ENCODE measurements around the gene LAMC3. TPM values are rescaled to one million over a fixed set of nuclear protein-coding genes. Genes with fewer than 3 reads are reported as not detected.
A peak's percentile ranks its signal among the peaks of the same experiment; 100 is the strongest.

The LAMC3 gene
- total RNA-seq, 3 donors from 2014 or later = 0.58 to 0.73 (median 0.69) TPM

DNA sequence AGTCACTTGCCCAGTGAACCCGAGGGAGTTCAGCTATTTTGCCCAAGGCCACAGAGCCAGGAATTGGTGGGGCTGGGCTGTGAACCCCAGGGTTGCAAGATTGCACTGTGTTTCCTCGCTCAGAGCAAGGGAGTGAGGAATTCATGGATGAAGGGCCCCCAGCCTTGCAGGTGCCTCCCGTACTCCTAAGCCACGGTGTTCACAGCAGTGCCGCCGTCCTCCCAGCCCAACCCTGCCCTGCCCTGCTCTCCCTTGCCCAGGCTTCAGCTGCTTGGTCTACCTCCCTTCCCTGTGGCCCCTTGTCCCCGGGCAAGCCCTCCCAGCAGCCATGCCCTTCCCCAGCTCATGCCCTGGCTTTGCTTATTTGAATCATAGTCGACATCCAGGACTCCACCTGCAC lies 6.1 kb downstream of the LAMC3 start:
- intact Hi-C loops (cut with DNase I, micrococcal nuclease) = no loop called here
- H3K9me3 ChIP-seq = no peaks in the 10 kb centered on the region
- ATAC-seq (no peak), DNase-seq (no peak)
- no peaks in the 10 kb centered on the region for H3K4me1 ChIP-seq (ENCODE audit: low read depth)
- no peak overlapping the region for H3K4me3 ChIP-seq
- H3K36me3 ChIP-seq (ENCODE audit: low read depth) = no peaks in the 10 kb centered on the region
- TF ChIP-seq, protein P1, sequence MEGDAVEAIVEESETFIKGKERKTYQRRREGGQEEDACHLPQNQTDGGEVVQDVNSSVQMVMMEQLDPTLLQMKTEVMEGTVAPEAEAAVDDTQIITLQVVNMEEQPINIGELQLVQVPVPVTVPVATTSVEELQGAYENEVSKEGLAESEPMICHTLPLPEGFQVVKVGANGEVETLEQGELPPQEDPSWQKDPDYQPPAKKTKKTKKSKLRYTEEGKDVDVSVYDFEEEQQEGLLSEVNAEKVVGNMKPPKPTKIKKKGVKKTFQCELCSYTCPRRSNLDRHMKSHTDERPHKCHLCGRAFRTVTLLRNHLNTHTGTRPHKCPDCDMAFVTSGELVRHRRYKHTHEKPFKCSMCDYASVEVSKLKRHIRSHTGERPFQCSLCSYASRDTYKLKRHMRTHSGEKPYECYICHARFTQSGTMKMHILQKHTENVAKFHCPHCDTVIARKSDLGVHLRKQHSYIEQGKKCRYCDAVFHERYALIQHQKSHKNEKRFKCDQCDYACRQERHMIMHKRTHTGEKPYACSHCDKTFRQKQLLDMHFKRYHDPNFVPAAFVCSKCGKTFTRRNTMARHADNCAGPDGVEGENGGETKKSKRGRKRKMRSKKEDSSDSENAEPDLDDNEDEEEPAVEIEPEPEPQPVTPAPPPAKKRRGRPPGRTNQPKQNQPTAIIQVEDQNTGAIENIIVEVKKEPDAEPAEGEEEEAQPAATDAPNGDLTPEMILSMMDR (IDR thresholded peaks at IDR 0.05) = no peak

DNA sequence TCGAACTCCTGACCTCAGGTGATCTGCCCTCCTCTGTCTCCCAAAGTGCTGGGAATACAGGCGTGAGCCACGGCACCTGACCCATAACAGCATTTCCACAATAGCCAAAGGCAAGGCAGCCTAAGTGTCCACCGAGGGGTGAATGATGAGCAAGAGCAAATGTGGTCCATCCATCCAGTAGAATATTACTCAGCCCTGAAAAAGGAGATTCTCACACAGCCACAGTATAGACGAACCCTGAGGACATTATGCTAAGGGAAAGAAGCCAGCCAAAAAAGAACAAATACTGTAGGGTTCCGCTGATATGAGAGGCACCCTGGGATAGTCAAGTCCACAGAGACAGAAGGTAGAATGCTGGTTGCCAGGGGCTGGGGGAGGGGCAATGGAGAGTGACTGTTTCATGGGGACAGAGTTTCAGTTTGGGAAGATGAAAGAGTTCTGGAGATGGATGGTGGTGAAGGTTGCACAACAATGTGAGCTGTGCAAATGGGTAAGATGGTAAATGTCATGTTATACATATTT lies 7.0 kb downstream of the LAMC3 start:
- Histone ChIP-seq H3K9me3 (no peaks in the 10 kb centered on the region), H3K4me3 (no peak overlapping the region), H3K36me3 (ENCODE audit: low read depth) (no peaks in the 10 kb centered on the region), H3K4me1 (ENCODE audit: low read depth) (no peaks in the 10 kb centered on the region)
- ATAC-seq (no peak), DNase-seq (no peak)
- TF ChIP-seq, protein P1 (IDR thresholded peaks at IDR 0.05) = no peak
- intact Hi-C loops (cut with DNase I, micrococcal nuclease) = no loop called here

DNA sequence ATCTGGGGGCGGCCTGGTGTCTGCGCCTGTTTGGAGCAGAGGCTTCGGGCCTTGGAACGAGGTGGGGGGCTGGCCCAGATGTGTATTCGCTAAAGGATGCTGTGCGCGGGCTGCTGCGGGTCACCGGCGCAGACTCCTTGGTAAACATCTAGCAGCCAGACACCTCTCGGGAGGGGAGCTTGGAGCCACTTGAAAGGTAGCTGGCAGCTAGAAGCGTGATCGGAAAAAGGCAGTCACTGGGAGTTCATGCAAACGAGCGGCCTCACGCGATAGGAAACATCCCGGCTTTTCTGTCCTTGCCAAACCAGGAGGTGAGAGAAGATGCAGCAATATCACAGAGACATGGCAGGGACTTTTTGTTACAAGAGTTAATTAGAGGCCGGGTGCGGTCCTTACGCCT lies 8.1 kb downstream of the LAMC3 start:
- intact Hi-C loops (cut with DNase I, micrococcal nuclease) = no loop called here
- no peak for DNase-seq

DNA sequence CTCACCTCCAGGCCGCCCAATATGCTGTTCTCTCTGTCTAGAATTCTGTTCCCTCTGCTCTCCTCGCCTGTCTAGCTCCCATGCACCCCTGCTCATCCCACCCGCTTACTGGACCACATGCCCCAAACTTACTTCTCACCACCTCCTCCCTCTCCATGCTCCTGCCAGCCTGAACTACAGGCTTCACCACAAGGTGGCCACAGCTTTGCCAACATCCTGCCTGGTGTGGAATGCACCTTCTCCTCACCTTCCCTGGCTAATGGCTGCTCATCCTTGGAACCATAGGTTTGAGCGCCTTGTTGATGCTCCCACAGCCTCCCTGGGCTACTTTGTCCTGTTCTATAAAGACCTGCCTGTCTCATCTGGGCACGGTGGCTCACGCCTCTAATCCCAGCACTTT lies 9.6 kb downstream of the LAMC3 start:
- intact Hi-C loops (cut with DNase I, micrococcal nuclease) = no loop called here
- TF ChIP-seq, protein P1 (IDR thresholded peaks at IDR 0.05) = no peak
- no peaks in the 10 kb centered on the region for H3K36me3 ChIP-seq (ENCODE audit: low read depth)
- no peak overlapping the region for H3K4me3 ChIP-seq
- no peak for ATAC-seq
- H3K4me1 ChIP-seq (ENCODE audit: low read depth) = no peaks in the 10 kb centered on the region
- H3K9me3 ChIP-seq = no peaks in the 10 kb centered on the region
- DNase-seq = no peak

More for the DNA sequence above, 8.1 kb downstream of the LAMC3 start:
- no peaks in the 10 kb centered on the region for H3K9me3 ChIP-seq
- H3K4me1 ChIP-seq (ENCODE audit: low read depth) = no peaks in the 10 kb centered on the region
- no peaks in the 10 kb centered on the region for H3K36me3 ChIP-seq (ENCODE audit: low read depth)
- no peak for ATAC-seq
- no peak overlapping the region for H3K4me3 ChIP-seq
- TF ChIP-seq, protein P1 (IDR thresholded peaks at IDR 0.05) = no peak

DNA sequence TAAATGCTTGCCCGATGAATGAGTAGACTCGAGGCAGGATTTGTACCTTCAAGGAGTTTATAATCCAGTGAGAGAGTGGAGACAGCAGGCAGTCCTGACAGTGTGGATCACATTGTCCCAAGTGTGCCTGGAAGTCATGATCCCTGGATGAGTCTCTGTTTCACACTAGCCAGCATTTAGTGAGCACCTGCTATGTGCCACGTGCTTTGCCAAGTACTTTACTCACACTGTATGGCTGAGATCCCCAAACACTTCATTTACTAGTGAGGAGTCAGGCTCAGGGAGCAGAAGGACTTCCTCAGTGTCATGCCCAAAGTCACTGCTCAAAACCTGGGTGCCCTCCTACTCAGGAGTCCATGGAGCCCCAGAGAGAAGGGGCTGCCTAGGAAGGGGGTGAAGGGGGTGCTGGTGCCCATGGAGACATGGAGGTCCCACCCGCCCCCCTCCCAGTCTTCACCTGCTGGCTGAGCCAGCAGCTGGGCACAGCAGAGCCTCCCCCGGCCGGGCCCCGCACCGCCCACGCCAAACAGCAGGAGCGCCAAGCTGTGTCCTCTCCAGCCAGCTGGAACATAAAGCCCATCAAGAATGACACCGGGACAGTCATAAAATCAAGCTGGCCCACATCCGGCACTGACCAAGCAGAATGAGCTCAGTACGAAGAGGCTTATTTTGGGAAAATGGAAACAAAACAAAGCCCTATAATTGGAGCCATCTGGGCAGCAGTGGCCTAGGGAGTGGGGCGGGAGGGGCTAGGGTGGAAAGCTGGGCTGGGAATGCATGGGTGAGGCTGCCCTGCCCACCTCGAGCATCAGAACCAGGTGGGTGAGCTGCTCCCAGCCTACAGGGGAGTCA lies 10.6 kb downstream of the LAMC3 start:
- TF ChIP-seq, protein P1 (IDR thresholded peaks at IDR 0.05) = no peak
- H3K9me3 ChIP-seq = no peaks in the 10 kb centered on the region
- intact Hi-C loops (cut with DNase I, micrococcal nuclease) = no loop called here
- DNase-seq = peak in 2 of 3 donors; percentile 37 to 41
- H3K4me3 ChIP-seq = no peak overlapping the region
- H3K36me3 ChIP-seq (ENCODE audit: low read depth) = no peaks in the 10 kb centered on the region
- ATAC-seq = peak; percentile 62
- no peaks in the 10 kb centered on the region for H3K4me1 ChIP-seq (ENCODE audit: low read depth)

Data from mucosa of descending colon (tissue), 3 donors.